GM08714 (cell line): ENCODE measurements around the gene FBXW4.
"Not testable (repeated sequence)": the region's sequence is repeated elsewhere in the genome, so short reads cannot be mapped to it uniquely, and the experiment has no call there.

Experiments used
- H3K4me3 ChIP-seq: fragments of 200-500 bp; sonication (Bioruptor generic); 2 replicates; pipeline ENCODE4 v1.5.1; 2014; ENCODE audit warnings: mild to moderate bottlenecking, low read length, inconsistent platforms
- ZNF274 ChIP-seq: IDR thresholded peaks from 2 replicates; pipeline ENCODE4 v1.6.1; 2012; ENCODE audit warnings: mild to moderate bottlenecking, low read depth, low read length

The FBXW4 gene

DNA sequence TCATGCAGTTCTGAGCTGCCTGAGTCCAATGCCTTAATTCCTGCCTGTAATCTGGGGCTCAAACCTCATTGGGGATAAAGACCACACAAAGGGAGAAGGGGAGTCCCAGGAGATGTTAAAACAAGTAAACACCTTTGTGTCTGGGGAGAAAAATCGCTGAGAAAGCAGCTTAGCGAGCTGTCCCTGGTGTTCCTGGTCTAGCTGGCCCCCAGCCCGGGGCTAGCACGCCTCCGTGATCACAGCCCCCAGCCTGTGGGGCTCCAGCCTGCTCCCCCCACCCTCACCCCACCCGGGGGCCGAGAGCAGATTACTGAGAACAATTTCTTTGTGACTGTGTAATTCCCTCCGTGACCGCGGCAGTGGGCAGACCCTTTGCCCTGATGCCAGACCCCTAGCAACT is 82.1 kb downstream of the FBXW4 start:
- no peak for TF ChIP-seq ZNF274
- no peak overlapping the region for H3K4me3 ChIP-seq

DNA sequence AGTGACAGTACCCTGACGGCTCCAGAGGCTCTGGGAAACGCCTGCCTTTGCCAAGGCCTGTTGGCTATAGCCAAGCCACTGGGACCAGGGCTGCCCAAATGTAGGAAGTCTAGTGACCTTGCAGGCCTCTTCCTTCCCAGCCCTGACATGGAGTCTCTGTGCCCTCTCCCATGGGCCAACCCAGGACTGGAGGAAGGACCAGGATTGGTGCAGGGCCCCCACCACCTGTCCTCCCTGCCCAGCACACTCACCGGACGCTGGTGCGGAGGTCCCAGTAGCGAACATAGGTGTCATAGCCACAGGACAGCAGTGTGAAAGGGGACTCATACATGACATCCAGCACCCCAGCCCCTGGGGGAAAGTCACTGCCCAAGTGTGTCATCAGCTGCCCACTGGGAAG is 82.9 kb downstream of the FBXW4 start:
- no peak for TF ChIP-seq ZNF274
- no peak overlapping the region for H3K4me3 ChIP-seq

DNA sequence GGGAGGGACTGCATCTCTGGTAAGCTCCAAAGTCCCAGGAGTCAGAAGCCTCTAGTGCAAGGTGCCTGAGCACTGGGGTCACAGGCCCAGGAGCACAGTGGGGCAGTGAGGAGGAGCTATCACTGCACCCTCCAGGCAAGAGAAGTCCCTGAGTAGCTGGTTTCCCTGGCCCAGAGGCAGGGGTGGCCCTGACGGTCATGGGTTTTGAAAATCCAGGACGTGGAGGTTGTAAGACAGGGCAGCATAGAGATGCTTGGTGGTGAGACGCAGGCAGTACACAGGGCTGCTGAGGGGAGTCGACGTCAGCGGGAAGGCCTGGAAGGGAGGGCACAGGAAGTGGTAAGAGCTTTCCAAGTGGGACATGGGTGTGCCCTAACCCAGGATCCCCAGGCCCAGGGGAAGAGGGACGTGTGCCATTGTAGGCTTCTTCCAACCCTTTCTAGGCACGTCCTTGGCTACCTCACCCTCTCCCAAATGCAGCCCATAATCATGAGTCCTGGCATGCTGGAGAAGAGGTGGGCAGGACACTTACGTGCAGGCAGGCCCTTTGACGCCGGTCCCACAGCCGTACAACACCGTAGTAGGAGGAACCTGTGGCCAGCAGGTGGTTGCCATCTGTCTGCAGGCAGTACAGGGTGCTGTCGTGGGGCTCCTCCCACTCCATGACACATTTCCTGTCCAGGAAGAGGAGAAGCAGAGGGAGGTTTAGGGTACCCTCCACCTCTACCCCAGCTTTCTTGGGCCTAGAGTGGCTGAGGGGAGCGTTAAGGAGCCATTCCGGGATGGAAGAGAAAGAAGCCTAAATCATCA is 83.7 kb downstream of the FBXW4 start:
- no peak overlapping the region for H3K4me3 ChIP-seq
- TF ChIP-seq ZNF274 = no peak

DNA sequence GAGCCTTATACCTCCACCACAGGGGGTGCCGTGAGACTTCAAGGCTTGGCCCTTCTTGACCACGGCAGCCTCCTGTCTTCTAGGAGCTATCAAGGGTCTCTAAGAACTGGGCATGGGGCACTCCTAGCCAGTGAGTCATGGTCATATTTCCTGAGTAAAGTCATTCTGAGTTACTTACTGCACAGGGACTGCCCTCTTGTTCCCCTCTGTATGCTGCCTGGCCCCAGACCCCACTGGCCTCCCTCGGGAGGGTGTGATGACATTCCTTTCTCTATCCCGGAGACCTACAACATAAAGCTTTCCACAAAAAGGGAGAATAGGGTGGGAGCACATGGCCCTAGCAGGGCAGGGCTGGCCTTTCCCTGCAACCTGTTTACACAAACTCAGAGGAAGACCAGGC is 85.5 kb downstream of the FBXW4 start:
- no peak for TF ChIP-seq ZNF274
- no peak overlapping the region for H3K4me3 ChIP-seq

DNA sequence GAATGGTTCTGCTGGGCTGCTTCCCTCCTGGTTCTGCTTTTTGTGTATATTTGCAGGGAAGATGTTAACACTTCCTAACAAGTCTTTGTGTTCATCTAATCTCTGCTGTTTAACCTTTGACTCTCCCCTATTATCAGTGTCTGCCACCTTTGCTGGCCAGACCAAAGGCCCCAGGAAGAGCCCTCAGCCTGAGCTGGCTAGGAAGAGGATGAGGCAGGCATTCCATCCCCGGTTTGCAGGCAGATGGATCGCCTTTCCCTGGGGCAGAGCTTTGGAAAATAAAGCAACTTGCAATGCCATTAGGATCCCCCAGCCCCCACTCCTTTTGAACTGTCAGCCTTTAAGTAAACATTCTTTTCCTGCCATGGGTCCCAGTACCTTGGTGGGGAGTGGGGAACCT is 87.8 kb downstream of the FBXW4 start:
- TF ChIP-seq ZNF274 = no peak
- H3K4me3 ChIP-seq = no peak overlapping the region

DNA sequence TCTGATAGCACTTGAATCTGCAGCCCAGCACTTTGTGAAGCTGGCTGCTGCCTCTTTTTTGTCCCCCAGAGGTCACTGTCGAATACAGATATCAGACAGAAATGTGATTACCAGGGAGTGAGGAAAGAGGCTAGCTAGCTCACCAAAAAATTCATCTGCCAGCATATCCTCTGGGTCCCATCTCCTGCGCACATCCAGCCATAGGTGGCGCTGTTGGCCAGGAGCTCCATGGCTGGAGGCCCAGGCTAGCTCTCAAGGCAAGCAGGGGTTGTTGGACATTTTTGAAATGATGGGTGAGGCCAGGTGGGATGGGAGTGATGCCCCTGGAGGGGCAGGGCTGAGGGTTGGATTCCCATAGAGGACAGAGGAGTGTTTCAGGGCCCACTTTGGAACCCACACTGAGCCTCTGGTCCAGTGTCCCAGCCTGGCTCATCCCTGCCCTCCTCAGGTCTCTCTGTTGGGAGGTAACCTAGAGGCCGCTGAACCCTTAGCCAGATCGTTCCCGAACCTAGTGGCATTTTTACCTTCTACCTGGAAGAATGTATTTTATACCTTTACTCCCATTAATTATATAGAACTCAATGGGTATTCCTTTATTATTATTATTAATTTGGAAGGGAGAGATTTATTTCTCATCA is 92.1 kb downstream of the FBXW4 start:
- no peak overlapping the region for H3K4me3 ChIP-seq
- TF ChIP-seq ZNF274 = no peak

DNA sequence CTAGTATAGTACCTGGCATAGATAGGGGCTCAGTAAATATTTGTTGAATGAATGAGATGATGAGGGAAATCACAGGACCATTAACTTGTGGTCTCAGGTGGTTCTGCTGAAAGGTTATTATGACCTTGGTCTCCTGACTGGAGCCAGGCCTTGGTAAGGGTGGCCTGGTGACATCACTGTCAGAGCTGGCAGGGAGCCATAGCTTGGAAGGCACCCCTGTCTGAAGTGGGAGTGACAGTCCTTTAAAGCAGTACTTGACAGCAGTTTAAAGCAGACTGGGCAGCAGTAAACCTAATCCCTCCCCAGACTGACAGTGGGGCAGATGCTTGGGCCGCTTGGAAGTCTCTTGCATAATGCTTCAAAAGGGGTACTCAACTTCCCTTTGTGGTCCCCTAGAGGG is 93.4 kb downstream of the FBXW4 start:
- TF ChIP-seq ZNF274 = no peak
- H3K4me3 ChIP-seq = no peak overlapping the region

DNA sequence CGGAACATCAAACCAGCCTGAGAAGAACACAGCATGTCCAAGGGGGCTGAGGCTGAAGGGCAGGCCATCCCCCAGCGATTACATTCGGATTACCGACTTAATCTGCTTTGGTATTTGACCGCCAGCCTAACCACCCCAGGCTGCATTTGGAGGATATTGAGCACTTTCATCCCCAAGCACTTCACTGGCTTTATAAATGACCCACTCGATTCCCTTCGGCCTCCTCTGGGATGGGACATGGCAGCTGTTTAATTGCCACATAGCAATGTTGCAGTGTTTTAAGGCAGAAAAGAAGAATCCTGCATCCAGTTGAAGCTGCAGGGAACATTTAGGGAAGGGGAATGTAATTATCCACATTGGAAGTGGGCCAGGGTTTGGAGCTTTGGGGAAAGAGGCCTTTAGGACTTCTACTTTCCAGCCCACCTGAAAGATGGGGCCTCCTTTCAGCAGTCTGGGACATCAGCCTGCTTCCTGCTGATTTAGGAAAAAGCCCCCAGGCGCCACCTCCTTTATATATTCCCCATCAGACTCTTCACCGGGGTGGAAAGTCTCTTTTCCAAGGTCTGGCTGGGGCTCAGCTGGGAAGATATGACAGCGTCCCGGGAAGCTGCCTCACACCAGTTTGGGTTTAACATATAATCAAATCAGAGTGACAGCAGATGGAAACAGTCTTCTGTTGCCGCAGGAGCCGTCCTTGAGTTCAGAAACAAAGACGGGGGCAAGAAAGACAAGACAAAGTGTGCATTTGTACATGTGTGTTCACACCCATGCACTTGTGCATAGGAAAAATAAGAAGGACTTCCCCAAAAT is 97.7 kb downstream of the FBXW4 start:
- H3K4me3 ChIP-seq = no peak overlapping the region
- no peak for TF ChIP-seq ZNF274

DNA sequence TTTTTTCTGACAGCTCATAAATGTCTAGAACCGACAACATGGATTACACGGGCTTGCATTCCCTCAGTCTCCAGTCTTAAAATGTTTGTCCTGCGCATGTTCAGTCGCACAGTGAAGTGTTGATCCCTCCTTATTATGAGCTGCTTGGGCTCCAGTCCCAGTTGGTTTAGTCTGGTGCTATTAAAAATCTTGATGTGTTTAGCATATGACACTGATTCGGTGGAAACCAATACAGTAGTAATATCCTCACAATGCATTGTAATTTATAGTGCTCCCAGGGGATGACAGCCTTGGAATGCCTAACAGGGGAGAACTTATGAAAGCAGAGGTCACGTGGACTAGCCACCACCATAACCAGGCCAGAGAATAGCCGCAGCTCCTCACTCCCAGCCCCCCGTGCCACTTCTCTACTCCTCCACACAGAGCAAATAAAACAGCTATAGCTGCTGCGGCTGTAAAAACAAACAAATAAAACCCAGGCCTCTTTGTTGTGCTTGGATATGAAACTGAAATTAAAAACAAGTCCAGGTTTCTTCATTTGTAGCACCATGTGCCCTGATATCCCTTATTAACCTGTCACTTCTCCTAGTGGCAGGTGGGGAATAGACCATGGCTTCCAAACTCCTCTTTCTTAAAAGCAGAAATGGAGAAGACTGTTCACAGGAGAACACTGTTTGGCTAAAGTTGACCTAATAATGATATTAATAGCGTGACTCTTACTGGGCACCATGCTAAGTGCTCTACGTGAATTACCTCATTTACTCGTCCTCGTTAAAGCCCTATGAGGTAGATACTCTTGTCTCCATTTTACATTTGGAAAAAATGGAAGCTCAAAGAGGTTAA is 99.2 kb downstream of the FBXW4 start:
- no peak for TF ChIP-seq ZNF274
- no peak overlapping the region for H3K4me3 ChIP-seq

DNA sequence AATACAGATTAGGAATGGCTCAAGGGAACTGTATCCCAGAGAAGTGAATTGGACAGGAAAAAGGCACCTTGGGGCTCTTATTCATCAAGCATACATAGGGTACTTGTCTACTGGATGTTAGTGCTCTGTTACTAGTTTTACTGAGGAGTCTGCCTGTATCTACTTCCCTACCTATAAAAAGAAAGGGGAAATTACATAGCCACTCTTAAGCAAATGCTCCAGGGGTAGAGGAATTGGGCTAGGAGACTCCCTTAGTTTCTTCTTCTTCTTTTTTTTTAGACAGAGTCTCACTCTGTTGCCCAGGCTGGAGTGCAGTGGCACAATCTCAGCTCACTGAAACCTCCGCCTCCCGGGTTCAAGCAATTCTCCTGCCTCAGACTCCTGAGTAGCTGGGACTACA is 101.6 kb downstream of the FBXW4 start:
- H3K4me3 ChIP-seq = not testable (repeated sequence)

DNA sequence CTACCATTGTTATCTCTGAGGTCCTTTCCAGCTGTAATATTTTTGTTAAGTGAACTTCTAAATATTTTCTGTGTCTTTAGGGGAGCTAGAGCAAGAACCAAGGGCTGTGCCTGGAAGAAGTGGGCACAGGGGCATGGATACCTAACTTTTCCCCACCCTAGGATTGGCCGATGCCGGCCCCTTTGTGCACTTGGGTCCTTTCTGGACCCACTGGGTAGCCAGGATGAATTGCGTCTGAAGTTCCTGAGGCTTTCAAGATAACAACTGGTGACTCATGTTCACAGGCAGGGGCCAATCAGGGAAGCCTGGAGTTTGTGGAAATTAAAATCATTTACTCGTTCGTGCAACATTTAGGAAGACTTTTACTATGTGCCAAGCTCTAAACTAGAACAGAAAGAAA is 106.1 kb downstream of the FBXW4 start:
- peak overlapping the region; percentile 81 for H3K4me3 ChIP-seq
- no peak for TF ChIP-seq ZNF274

DNA sequence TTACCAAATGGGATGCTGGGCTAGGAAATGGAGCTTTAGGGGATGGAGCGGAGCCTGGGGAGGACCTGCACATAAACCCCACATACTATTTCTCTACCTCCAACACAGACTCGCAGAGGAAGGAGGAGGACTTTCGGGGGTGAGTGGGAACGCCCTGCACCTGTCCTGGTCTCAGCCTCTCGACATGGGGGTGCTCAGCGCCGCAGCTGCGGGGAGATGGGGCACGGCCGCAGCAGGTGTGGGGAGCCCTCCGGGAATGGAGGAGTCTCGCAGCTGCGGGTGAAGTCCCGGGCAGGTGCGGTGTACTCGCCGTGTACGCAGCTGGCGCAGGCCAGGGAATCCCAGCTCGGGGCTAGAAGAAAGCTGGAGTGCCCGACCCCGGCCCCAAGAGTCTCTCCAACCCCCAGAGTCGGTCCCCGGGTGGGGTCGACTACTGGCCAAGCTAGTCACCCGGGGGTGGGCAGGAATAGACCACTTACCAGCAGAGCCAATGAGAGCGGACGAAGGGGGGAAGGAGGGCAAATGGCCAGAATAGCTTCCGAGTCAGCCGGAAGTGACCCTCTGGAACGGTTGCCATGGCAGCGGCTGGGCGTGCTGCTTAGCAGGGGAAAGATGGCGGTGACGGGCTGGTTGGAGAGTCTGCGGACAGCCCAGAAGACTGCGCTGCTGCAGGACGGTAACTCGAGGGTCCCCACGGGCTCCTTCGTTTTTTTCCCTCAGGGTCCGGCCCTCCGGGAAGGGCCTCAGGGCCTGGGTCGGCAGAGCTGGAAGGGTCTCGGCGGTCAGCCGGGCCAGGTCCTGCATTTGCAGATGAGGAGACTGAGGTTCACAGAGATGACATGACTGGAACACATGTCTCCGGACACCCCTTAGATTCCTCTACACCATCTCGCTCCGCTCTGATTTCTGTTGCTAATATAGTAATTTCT is 107.0 kb downstream of the FBXW4 start, which contains the start of the genes DPCD and POLL:
DPCD (plus strand) TSS at position 597 of the 929 bp plus-strand sequence; CDS start at position 613, 16 bp downstream.
POLL (minus strand) TSS at position 533 of the 929 bp plus-strand sequence. CDS start 897 bp downstream, outside the sequence.
- H3K4me3 ChIP-seq = peak within 1 kb of the TSS; percentile 81
- TF ChIP-seq ZNF274 = no peak

DNA sequence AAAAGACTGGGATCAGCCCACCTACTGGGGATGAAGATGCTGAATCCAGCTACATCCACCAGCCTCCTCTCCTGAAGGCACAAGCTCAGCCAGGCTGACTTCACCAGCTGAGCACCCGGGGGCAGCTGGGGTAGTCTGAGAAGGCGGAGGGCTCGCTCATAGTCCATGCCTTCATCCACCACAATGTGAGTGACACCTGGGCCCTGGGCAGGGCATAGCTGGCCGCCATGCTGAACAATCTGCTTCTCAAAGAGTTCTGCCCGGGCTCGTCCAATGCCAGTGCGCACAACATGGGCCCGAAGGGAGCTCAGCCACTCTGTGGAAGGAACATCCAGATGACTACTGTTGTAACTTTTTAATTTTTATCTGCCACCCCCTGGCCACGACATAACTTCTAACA is 109.1 kb downstream of the FBXW4 start:
- no peak overlapping the region for H3K4me3 ChIP-seq
- no peak for TF ChIP-seq ZNF274
